ENCODE data around the gene REV1.
"Not testable (repeated sequence)": the region's sequence is repeated elsewhere in the genome, so short reads cannot be mapped to it uniquely, and the experiment has no call there.

REV1 gene

DNA sequence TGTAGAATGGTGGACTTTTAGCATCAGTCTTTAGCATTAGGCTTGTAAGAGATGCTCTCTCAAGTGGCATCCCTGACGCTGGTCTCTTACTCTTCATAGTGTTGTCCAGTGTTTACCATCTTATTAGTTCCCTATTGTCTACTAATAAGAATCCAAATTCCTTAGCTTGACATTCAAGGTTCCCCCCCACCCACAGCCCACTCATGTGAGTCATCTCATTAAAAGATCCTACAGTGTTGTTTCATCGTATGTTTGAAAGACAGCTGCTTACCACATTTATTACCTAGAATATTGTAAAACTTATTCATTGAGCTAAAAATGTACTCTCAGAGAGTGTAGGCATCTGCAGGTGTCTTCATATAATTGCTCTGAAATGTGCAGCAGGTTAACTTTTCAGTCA is 124.2 kb downstream of the REV1 start:
- TF ChIP-seq, protein P1, sequence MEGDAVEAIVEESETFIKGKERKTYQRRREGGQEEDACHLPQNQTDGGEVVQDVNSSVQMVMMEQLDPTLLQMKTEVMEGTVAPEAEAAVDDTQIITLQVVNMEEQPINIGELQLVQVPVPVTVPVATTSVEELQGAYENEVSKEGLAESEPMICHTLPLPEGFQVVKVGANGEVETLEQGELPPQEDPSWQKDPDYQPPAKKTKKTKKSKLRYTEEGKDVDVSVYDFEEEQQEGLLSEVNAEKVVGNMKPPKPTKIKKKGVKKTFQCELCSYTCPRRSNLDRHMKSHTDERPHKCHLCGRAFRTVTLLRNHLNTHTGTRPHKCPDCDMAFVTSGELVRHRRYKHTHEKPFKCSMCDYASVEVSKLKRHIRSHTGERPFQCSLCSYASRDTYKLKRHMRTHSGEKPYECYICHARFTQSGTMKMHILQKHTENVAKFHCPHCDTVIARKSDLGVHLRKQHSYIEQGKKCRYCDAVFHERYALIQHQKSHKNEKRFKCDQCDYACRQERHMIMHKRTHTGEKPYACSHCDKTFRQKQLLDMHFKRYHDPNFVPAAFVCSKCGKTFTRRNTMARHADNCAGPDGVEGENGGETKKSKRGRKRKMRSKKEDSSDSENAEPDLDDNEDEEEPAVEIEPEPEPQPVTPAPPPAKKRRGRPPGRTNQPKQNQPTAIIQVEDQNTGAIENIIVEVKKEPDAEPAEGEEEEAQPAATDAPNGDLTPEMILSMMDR (IDR thresholded peaks at IDR 0.05; ENCODE audit: insufficient read depth, low read depth, low read length, missing control alignments): no peak
- DNase-seq (ENCODE audit: low read depth): no peak
- no peak overlapping the region for H3K4me3 ChIP-seq (ENCODE audit: low read length)

DNA sequence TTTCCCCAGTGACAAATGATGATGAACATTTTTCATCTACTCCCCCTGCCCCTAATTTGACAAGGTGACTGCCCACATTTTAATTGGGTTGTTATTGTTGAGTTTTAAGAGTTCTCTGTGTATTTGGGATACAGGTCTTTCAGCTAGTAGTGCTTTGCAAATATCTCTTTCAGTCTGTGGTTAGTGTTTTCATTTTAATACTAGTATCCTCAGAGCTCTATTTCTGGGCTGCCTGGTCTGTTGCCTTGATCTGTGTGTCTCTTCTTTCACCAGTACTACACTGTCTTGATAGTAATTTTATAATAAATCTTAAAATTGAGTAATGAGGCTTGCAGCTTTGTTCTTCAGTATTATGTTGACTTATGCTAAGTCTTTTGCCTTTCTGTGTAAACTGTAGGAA is 133.0 kb downstream of the REV1 start:
- DNase-seq (ENCODE audit: low read depth): no peak
- TF ChIP-seq, protein P1 (IDR thresholded peaks at IDR 0.05; ENCODE audit: insufficient read depth, low read depth, low read length, missing control alignments): no peak
- H3K4me3 ChIP-seq (ENCODE audit: low read length): no peak overlapping the region

- DNase-seq (ENCODE audit: low read depth); H3K4me3 ChIP-seq (ENCODE audit: low read length): not testable (repeated sequence)
Measured at GRCh38 chr2:99354825-99355224, 135.0 kb downstream of the REV1 start.

DNA sequence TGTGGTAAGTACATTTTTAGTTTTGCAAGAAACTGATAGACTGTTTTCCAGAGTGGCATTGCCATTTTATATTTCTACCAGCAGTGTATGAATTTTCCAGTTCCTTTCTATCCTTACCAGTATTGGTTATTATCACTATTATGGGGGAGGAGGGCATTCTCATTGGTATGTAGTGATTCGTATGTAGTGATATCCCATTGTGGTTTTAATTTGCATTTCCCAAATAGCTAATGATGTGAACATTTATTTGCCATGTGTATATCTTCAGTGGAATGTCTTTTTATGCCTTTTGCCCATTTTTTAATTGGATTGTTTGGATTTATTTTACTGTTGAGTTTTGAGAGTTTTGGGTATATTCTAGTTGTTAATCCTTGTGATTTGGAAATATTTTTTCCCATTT is 135.7 kb downstream of the REV1 start:
- TF ChIP-seq, protein P1 (IDR thresholded peaks at IDR 0.05; ENCODE audit: insufficient read depth, low read depth, low read length, missing control alignments): no peak
- no peak for DNase-seq (ENCODE audit: low read depth)
- H3K4me3 ChIP-seq (ENCODE audit: low read length): no peak overlapping the region
